Keratinocyte (primary cell): ENCODE measurements around the gene ASB16. TPM values are rescaled to one million over a fixed set of nuclear protein-coding genes. Genes with fewer than 3 reads are reported as not detected.

ENCODE experiments used
- DNase-seq: peaks from one replicate; pipeline ENCODE4 v3.0.0-alpha.2; 2011; ENCODE audit warnings: low read depth, missing footprints, low spot score
- FAIRE-seq: peaks from 2 replicates; lab custom pipeline; 2011; peaks lifted over from hg19 to GRCh38; lab: Jason Lieb, UNC
- H2AFZ ChIP-seq: 2 replicates; pipeline ENCODE4 v1.6.0; 2012; ENCODE audit warnings: low read length, control low read depth, inconsistent platforms; ENCODE audit not compliant: control insufficient read depth
- H3K27ac ChIP-seq: 2 replicates; pipeline ENCODE4 v1.5.1; 2011; ENCODE audit warnings: low read length; ENCODE audit not compliant: control insufficient read depth, insufficient read depth
- H3K27me3 ChIP-seq: 3 replicates; pipeline ENCODE4 v1.6.0; 2011; ENCODE audit warnings: low read length; ENCODE audit not compliant: control insufficient read depth, insufficient read depth; ENCODE audit errors: extremely low read depth
- H3K36me3 ChIP-seq, 2 experiments: 2 replicates in 1 of 2; 3 replicates in 1 of 2; pipeline ENCODE4 v1.5.1; 2011; ENCODE audit warnings: low read length in 2 of 2, mild to moderate bottlenecking in 1 of 2; ENCODE audit not compliant: control insufficient read depth in 2 of 2, insufficient read depth in 2 of 2; ENCODE audit errors: extremely low read depth in 1 of 2
- H3K4me1 ChIP-seq: 3 replicates; pipeline ENCODE4 v1.5.1; 2011; ENCODE audit warnings: low read length; ENCODE audit not compliant: control insufficient read depth, insufficient read depth; ENCODE audit errors: extremely low read depth
- H3K4me2 ChIP-seq: 3 replicates; pipeline ENCODE4 v1.6.0; 2011; ENCODE audit warnings: low read depth, low read length; ENCODE audit not compliant: control insufficient read depth, insufficient read depth; ENCODE audit errors: extremely low read depth
- H3K4me3 ChIP-seq, 3 experiments: fragments of 200-600 bp in 1 of 3; sonication (generic) in 1 of 3; 2 replicates in 2 of 3; 3 replicates in 1 of 3; pipeline ENCODE4 v1.5.1; 2011 to 2016; ENCODE audit warnings: low read length in 3 of 3, mild to moderate bottlenecking in 3 of 3, control low read depth in 2 of 3, inconsistent platforms in 1 of 3, low read depth in 1 of 3, mixed read lengths in 1 of 3, mixed run types in 1 of 3, moderate library complexity in 1 of 3; ENCODE audit not compliant: control insufficient read depth in 2 of 3, insufficient read depth in 2 of 3; ENCODE audit errors: extremely low read depth in 1 of 3
- H3K79me2 ChIP-seq: 2 replicates; pipeline ENCODE4 v1.6.0; 2012; ENCODE audit warnings: low read length; ENCODE audit not compliant: control insufficient read depth, insufficient read depth
- H3K9ac ChIP-seq: 3 replicates; pipeline ENCODE4 v1.6.0; 2011; ENCODE audit warnings: low read length; ENCODE audit not compliant: control insufficient read depth, insufficient read depth; ENCODE audit errors: extremely low read depth
- H3K9me1 ChIP-seq: 3 replicates; pipeline ENCODE4 v1.6.0; 2011; ENCODE audit warnings: low read length; ENCODE audit not compliant: control insufficient read depth, insufficient read depth; ENCODE audit errors: extremely low read depth
- H3K9me3 ChIP-seq: 2 replicates; pipeline ENCODE4 v1.5.1; 2012; ENCODE audit warnings: low read depth, low read length; ENCODE audit not compliant: control insufficient read depth
- H4K20me1 ChIP-seq: 3 replicates; pipeline ENCODE4 v1.6.0; 2011; ENCODE audit warnings: low read length; ENCODE audit not compliant: control insufficient read depth, insufficient read depth; ENCODE audit errors: extremely low read depth
- CTCF ChIP-seq, 3 experiments: IDR thresholded peaks in 1 of 3; conservative IDR thresholded peaks in 1 of 3; optimal IDR thresholded peaks in 1 of 3; 2 replicates in 2 of 3; 3 replicates in 1 of 3; pipeline versions ENCODE3 to v1.5.1; 2011; ENCODE audit warnings: low read length in 3 of 3, mild to moderate bottlenecking in 3 of 3, moderate library complexity in 2 of 3, control low read depth in 1 of 3, inconsistent platforms in 1 of 3; ENCODE audit not compliant: insufficient read depth in 2 of 3; ENCODE audit errors: extremely low read depth in 1 of 3
- EZH2 ChIP-seq: IDR thresholded peaks from one replicate; pipeline ENCODE4 v1.6.1; 2012; ENCODE audit warnings: inconsistent platforms, mild to moderate bottlenecking, low read length, moderate library complexity
- dilution Hi-C: fragments of 300-500 bp; cut with MboI; formaldehyde crosslinking; loops from one replicate; pipeline ENCODE4 v1.7.0; 2020; ENCODE audit warnings: low sequenced_read_pairs; ENCODE audit not compliant: extremely low pct_ligation_motif_present
- polyA plus RNA-seq, 5 experiments: library from polyadenylated mRNA; depleted of rRNA in 3 of 5; stranded (reverse) in 3 of 5; stranded (forward) in 1 of 5; unstranded in 1 of 5; fragments of >200 nt; gene quantifications; 1 replicate in 1 of 5; 2 replicates in 3 of 5; 3 replicates in 1 of 5; pipeline versions ENCODE4 v1.2.1 to v1.2.3, GENCODE V29; 2011 to 2012; ENCODE audit warnings: missing spikeins in 2 of 5, low read depth in 1 of 5, low replicate concordance in 1 of 5

Gene ASB16
- polyA plus RNA-seq, 1 donor (not counting 4 experiments of a cell fraction or from before 2014, with no cell fraction given): not detected

- no peaks in the 10 kb centered on the region for H3K27me3 ChIP-seq
- H3K4me1 ChIP-seq: peaks cover 11% of the 10 kb centered on the region
- no peak overlapping the region for H3K9ac ChIP-seq
- H3K9me3 ChIP-seq: no peaks in the 10 kb centered on the region
- H3K4me2 ChIP-seq: no peak overlapping the region
- dilution Hi-C loops: no loop called here
- no peak for FAIRE-seq
- H3K79me2 ChIP-seq: peaks cover 37% of the 10 kb centered on the region
- peaks cover 1 to 6% of the 10 kb centered on the region in 2 experiments for H3K36me3 ChIP-seq
- H3K27ac ChIP-seq: no peak overlapping the region
- H3K4me3 ChIP-seq: no peak overlapping the region
- H4K20me1 ChIP-seq: no peaks in the 10 kb centered on the region
- H3K9me1 ChIP-seq: no peaks in the 10 kb centered on the region
- TF ChIP-seq EZH2 (no peak), CTCF (optimal IDR thresholded peaks at IDR 0.05 in 1 of 3, IDR thresholded peaks at IDR 0.05 in 1 of 3, conservative IDR thresholded peaks at IDR 0.05 in 1 of 3; ENCODE audit: extremely low read depth in 1 of 3, insufficient read depth in 2 of 3, low read length in 3 of 3) (no peak)
- H2AFZ ChIP-seq: no peak overlapping the region
- DNase-seq: no peak
These were observed 13.8 kb downstream of the ASB16 start for GRCh38 chr17:44184212-44184810.

- peak within 1 kb of the TSS; percentile 96 for H3K9ac ChIP-seq
- peak within 1 kb of the TSS; percentile 91 for H2AFZ ChIP-seq
- peaks cover 37% of the 10 kb centered on the region for H3K79me2 ChIP-seq
- dilution Hi-C loops: no loop called here
- H3K4me3 ChIP-seq: peak within 1 kb of the TSS; percentile 91 to 100 (median 97)
- no peaks in the 10 kb centered on the region for H3K9me1 ChIP-seq
- peaks cover 11% of the 10 kb centered on the region for H3K4me1 ChIP-seq
- H3K9me3 ChIP-seq: no peaks in the 10 kb centered on the region
- DNase-seq (peak; percentile 98), FAIRE-seq (peak; percentile 87)
- peak within 1 kb of the TSS; percentile 97 for H3K27ac ChIP-seq
- H3K36me3 ChIP-seq: peaks cover 14 to 15% of the 10 kb centered on the region in 2 experiments
- H4K20me1 ChIP-seq: no peaks in the 10 kb centered on the region
- H3K4me2 ChIP-seq: peak within 1 kb of the TSS; percentile 90
- no peaks in the 10 kb centered on the region for H3K27me3 ChIP-seq
- TF ChIP-seq EZH2 (no peak), CTCF (optimal IDR thresholded peaks at IDR 0.05 in 1 of 3, IDR thresholded peaks at IDR 0.05 in 1 of 3, conservative IDR thresholded peaks at IDR 0.05 in 1 of 3; ENCODE audit: extremely low read depth in 1 of 3, insufficient read depth in 2 of 3, low read length in 3 of 3) (no peak)
These were observed 16.0 kb downstream of the ASB16 start, which contains the start of gene TMUB2 for GRCh38 chr17:44186307-44187130. Gene TMUB2 (plus strand): TSS chr17:44186972. CDS start chr17:44187709, 737 bp downstream.
